GM19023 (cell line): ENCODE measurements around the gene KCTD1.

Experiments
- ATAC-seq: cut with Tn5 transposase; IDR thresholded peaks from one replicate; pipeline ENCODE4 v1.9.1; 2021; ENCODE audit warnings: mild to moderate bottlenecking, moderate library complexity; ENCODE audit not compliant: unreplicated experiment

The KCTD1 gene

DNA sequence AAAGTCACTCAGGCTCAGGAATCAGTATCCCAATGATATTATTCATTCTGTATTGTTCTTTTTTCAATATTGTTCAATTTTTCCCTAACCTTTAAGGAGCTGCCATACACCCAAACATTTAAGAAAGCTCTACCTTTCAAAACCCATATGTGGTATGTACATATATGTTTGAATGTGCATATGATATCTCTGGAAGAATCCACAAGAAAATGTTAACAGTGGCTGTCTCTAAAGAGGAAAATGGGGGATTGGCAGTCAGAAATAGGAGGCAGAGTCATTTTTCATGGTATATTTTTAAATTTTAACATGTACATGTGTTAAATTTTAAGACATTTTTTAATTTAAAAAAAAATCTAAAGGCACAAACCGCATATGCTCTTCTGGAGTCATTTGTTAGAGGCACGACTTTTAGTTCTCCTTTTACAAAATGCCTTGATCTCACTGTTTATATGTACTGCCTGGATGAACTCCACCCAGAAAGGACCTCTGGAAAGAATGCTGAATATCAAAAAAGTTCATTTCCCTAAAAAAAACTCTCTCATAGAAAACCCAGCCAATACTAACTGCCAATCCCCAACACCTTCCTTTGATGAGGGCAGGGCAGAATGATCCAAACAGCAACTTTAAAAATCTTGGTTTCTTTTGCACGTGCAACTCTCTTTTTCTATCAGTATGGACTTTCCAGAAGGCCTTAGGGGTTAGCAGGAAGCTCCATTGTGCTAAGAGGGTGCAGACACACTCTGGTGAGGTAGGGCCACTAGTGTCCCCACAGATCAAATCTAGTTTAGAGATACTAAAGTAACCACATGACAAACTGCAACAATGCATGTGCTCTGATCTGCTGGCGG, 23.6 kb downstream of the KCTD1 start:
- ATAC-seq = no peak

DNA sequence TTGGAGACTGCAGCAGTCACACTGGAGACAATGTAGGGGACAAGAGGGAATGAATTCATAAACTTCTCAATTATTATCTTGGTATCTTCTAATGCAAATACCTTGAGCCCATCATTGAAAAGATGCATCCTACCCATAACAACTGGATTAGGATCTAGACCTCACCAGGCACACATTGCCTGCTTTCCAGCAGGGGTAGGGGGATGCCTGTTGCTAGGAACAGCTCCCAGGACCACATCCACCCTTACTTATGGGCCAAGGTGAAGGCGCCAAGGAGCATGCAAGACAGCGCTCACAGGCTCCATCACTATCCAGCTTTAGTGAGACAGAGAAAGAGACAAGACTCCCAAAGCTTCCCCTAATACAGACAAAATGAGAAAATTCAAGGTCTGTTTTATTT, 24.4 kb downstream of the KCTD1 start:
- no peak for ATAC-seq

DNA sequence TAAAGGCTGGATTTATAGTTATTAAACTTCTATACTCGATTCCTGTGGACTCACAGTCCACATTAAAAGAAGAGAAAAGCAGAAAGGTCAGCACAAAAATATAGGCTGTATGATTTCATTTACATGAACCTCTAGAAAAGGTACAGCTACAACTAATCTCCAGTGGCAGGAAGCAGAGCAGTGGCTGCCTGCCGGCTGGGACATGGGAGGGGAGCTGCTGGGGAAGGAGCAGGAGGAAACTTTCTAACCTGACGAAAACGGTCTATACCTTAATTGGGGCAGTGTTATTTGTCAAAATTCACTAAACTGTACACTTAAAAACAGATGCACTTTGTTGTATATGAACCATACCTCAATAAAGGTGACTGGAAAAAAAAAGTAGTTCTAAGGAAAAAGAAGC, 26.7 kb downstream of the KCTD1 start:
- ATAC-seq = no peak

DNA sequence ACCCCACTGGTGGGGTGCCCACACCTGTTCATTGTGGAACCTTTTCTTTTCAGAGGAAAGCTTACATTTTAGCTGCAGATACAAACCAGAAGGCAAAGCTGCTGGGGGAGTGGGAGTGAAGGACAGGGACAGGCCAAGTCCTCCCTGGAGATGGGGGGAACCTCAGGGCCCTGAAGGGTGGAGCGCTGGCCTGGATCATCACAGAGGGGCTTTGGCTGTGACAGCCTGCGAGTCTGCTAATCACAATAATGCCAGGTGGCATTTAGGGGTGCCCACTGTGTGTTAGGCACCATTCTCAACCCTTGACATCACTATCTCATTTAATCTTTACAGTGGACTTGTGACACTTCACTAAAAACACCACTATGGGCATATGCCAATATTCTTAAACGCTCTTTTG, 27.4 kb downstream of the KCTD1 start:
- ATAC-seq = no peak

DNA sequence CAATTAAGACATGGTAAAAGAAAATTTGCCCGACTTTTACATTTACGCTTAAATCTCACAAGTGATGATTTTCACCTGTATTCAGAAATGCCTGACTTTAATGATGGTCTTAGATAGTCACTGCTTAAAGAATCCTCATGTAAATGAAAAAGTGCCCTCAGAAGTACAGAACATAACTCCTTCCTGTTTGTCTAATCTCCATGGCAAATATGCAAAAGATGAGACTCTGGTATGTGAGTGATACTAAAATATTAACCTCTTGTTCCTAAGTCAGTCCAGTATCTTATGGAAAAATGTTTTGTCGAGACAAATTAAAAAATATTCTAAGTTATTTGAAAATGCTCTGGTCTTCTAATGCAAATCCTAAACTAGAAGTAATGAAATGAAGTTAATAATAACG, 29.2 kb downstream of the KCTD1 start:
- ATAC-seq = no peak

DNA sequence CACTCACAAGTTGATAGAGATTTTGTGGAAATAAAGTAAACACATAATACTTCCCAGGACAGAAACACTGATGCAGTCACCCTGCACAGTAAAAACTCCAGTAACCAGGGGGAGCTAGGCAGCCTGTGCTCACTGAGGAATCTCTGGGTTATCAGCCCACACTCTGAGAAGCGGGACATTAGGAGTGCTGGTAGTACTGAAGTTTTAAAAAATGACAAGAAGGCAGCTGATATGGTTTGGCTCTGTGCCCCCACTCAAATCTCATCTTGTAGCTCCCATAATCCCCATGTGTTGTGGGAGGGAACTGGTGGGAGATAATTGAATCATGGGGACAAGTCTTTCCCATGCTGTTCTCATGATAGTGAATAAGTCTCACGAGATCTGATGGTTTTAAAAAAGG, 31.4 kb downstream of the KCTD1 start:
- ATAC-seq = no peak

DNA sequence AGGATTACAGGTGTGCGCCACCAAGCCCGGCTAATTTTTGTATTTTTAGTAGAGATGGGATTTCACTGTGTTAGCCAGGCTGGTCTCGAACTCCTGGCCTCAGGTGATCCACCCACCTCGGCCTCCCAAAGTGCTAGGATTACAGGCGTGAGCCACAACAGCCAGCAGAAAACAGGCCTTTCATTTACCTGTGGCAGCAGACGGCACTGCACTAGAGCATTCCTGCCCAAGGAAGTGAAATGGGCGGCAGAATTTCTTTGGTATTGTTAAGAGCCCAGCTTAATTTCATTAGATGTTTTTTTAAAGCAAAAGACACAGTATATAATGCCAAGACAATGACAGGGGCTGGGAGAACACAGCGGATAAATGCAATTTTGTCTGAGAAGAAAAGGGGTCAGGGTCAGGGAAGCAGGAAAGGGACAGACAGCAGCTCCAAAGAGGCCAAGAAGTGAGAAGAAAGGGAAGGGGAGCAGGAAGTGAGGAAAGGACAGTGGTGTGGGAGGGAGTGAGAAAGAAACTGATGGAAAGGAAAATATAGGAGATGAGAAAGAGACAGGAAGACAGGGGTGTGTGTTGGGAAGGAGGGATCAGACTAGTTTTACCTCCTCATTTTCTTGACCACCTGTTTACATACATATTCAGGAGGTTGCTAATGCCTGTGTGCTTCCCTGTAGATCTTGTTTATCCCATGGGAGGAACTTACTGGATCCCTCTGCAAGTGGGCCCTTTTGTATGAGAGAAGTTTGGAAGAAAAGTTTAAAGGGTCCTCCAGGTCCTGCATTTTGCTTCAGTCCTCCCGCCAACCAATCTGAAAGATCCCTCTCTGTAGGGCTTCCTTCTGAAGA, 32.5 kb downstream of the KCTD1 start:
- ATAC-seq = no peak

DNA sequence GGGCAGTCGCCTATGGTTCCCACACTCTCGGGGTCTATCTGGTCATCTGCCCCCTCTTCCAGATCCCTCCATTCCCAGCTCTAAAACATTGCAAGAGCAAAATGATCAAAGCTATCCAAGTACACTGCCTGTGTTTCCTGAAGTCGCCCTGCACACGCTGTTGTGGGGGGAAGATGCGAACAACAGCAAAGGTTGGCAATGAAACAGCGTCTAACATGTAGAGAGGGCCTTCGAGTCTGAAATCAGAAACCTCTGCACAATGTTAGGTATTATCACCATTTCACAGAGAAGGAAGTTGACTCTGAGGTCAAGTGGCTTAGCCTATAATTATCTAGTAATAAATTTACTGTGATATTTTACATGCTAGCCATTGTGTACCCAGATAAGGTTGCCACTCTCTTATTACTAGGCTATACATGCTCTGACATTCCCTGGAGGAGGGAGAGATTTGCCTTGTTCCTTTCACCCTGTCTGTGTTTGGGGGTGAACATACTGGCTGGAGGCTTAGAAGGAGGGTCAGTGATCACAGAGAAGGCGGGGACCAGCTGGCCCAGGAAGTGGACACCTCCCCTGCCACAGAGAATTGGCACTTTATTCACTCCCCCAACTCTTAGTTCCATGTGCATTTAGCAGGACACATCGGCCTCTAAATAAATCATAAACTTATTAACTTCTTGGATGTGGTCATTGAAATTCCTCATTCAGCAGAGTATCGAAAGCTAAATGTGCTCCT, 36.8 kb downstream of the KCTD1 start:
- no peak for ATAC-seq

DNA sequence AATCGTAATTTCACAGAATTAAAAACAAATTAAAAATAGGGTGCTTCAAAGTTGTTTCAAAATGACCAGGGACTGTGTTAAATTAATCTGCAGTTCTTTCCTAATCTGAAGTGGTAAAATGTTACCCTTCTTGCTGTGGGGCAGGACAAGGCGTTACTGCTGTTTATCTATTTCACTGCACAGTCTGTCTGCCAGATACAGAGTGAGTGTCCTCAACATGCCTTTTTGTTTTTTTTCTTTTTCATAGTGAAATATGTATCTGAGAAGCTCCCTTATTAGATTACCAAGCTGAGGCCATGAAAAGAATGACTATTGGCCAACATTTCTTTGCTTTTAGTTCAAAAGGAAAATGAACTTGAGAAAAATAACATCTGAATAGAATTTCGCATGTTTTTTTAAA, 38.0 kb downstream of the KCTD1 start:
- ATAC-seq = no peak

DNA sequence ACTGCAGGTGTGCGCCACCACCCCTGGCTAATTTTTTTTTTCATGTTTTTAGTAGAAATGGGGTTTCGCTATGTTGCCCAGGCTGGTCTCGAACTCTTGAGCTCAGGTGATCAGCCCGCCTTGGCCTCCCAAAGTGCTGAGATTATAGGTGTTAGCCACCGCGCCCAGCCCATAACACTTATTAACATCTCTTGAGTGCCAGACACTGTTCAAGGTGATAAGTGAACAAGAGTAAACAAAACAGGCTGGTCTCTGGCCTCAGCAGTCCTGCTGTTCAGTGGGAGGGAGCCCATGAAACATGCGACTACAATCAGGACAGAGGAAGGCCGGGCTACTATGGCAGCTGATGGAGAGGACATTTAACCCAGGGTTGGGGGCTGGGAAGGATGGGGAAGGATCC, 42.3 kb downstream of the KCTD1 start:
- ATAC-seq = no peak

DNA sequence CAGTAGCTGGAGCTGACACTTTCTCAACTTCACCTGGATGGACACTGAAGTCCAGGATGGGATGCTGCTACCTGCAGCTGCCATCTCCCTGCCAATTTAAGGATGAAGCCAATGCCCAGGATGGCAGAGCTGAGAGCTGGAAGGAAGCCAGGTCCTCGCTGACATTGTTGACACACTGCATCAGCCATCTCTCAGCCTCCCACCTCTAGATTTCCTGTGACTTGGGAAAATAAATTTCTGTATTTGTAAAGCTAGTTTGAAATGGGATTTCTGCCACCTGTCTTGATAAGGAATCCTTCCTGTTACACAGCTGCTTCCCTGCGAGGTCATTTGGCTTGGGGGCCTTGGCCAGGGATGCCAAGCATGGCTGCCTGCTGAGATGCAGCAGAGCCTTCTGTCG, 43.5 kb downstream of the KCTD1 start:
- no peak for ATAC-seq

DNA sequence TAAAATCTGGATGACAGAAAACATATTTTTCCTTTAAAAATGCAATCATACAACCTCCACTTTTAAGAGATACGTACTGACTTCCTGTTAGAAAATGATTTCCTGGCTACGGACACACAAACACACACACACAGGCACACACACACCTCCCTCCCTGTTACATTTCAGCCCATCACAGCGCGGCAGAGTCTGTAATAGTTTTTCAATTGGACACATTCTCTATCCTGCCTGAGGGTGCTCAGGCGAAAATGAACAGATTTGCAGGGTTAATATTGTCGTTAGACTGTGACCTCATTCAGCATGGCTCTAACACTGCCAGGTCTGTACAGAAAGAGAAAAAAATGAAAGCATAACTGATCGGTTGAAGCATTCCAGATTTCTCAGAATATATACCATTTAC, 45.0 kb downstream of the KCTD1 start:
- ATAC-seq = no peak

DNA sequence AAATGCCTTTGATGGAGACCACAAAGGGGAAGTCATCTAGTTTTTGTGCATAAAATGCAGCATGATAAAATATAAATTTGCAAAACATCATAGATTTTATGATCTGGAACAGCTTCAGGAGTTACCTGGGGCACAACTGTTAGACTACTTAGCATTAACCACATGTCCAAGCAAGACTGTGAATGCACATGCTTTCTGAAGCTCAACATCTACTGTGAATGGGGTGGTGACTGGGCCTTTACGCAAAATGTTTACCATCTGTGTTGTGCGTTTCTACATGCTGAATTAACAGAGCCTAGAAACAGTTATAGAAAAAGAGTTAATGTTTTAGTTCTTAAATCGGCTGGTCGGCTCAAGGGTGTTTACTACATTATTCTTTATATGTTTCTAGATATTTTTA, 45.5 kb downstream of the KCTD1 start:
- no peak for ATAC-seq

DNA sequence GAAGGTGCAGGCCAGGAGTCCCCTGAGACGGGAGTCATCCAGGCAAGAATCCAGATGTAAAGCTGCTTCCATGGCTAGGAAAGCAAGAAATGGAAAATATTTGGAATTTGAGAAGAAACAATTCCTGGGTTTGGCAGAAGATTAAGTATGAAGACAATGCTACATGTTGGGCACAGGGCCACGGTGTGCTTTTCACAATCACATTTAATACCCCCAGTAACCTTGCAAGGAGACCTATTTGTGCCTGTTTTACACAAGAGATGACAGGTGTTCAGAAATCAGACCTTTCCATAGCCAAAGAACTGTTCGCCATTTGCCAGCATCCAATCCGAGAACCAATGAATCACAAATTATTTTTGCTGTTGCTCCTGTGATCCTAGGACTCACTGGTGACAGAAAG, 50.5 kb downstream of the KCTD1 start:
- no peak for ATAC-seq

DNA sequence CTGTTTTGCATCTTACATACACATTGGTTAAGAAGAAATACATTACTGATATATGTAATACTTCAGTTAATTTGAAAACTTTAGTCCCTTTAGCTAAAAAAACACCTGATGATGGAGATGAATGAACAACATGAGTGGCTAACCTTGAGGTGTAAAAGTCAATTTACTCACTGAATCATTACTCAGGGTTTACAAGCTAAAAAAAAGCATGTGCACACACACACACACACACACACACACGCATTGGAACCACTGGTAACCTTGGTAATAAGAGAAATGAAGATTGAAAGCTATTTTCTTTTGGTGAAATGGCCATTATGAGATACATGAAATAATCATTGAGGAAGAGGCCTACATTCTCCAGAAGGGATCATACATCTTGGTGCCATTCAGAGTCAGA, 51.8 kb downstream of the KCTD1 start:
- ATAC-seq = no peak

DNA sequence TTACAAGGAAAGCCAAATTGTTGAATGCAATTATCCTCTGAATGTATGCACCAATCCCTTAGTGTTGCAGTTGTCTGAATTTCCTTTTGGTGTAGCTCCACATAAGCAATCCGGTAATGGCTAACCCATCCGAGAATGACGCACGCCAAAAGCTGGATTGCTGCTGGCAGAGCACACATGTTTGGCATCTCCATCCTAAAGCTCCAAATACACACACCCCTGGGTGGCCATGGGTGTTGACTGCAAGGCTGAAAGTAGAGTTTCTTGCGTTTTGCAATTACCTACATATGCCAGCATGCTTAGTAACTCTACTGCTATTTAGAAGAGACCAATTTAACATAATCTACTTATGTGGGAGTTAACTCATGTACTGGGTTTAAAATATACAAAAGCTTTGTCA, 53.1 kb downstream of the KCTD1 start:
- ATAC-seq = no peak

DNA sequence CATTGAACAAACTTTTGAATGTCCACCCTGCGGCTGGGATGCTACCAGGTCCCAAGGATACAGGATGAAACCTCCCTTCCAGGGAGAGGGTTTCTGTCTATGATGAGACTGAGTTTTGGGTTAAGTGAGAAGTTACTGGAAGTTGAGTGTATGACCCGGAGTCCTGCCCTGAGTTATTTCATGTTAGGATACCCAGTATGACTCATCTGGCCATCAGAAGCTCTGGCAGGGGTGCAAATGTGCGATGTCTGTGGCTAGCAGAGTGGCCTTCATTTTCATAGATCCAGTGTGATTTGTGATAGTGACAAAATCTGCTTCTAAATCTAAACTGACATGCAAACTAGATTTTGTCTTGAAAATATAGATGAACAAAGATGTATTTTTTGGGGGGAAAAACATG, 55.3 kb downstream of the KCTD1 start:
- ATAC-seq = no peak

DNA sequence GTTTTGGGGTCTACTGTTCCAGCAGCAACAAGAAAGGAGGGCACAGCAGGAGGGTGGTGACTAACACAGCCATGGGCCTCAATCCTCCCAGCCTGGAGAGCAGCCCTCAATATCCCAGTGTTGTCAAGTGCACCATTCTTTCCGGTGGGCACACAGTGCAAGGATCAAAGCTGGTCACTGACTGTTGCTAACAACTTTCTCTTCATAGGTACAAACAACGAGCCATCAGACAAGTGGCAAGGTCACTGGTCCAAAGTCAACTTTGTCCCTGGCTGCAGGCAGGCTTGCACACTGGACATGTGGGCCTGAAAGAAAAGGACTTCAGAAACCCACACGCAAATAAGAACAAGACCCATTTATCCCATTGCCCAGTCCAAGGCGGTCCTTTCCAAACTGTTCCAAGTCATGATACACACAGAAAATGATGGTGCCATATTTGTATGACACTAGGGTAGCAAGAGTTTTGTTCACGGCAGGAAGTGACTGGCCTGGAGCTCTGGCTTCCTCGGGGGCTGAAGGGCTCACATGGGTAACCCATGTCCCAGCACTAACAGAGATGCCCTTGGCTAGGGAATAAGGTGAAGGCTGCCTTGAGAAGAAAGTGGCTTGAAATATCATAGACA, 57.0 kb downstream of the KCTD1 start:
- ATAC-seq = no peak

DNA sequence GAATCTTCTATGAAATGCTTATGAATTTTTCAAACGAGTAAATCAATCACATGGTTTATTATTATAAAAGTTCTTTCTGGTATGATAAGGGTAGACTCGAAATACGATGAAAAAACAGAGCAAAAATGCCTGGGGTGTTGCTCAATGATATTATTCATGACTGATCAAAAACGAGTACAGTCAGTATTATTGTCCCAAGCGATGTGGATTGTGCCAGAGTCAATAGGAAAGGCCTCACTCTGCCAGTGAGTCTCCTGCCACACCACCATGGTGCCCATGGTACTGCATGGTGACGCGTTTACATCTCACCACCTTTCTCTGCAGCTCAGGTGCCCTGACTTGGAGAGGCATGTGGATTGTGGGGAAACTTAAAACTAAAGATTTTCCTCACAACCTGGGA, 58.5 kb downstream of the KCTD1 start:
- ATAC-seq = no peak

DNA sequence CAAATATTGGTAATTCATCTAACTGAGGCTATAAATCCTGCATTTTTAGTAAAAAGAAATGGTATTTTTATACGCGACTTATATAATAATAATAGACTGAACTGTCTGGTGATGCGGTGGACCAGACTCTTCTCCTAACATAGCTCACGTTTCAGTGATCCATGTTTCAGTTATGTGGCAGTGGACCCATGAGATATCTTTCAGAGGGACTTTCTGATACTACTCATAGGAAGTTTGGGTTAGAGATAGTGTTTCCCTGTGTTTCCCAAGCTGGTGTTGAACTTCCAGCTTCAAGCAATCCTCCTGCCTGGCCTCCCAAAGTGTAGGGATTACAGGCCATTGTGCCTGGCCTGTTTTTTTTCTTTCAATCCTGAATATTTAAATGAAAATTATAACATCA, 59.2 kb downstream of the KCTD1 start:
- ATAC-seq = no peak

DNA sequence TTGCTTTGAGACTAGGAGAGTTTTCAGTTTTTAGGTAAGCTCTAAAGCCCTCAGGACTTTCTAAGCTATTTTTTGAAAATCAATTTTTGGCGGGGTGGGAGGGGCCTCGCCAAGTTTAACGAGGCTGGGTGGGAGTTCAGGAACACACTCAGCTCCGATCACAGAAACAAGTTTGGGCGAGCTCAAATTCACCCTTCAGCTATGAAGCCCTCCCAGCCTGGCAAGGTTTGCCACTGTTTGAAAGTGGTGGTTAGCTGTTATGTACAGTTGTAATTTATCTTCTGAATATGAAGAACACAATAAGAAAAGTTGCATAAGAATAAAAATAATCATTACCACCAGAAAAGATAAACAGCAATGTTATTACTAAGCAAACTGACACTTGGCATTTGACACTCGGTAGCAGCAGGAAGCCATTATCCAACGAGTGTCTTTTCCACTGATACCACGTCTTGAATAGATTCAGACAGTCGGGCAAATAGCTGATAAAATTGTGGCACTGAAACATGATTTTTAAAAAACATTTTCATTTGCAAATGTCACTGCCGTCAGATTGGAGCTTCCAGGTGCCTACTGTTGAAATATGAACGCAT, 59.8 kb downstream of the KCTD1 start:
- no peak for ATAC-seq
